Heart right ventricle (tissue), 16 donors: Measurements from ENCODE around the gene GAS6. TPM values are rescaled to one million over a fixed set of nuclear protein-coding genes. Genes with fewer than 3 reads are reported as not detected.
"Not testable (repeated sequence)": the region's sequence is repeated elsewhere in the genome, so short reads cannot be mapped to it uniquely, and the experiment has no call there.

Experiments
- ATAC-seq, 8 donors: fragments of 200-7000 bp; cut with Tn5 transposase; one replicate each; pipeline ENCODE4 v1.9.1; 2020; ENCODE audit warnings: mild to moderate bottlenecking in 8 of 8, moderate library complexity in 8 of 8, moderate number of reproducible peaks in 1 of 8
- DNase-seq, 2 donors: peaks; one replicate each; pipeline ENCODE4 v3.0.0-alpha.2; 2020
- H3K27ac ChIP-seq, 10 donors: fragments of 200-600 bp; sonication (generic) in 2 of 10; one replicate each; pipeline versions ENCODE4 v1.5.0 to v1.8.0; 2020 to 2022; ENCODE audit warnings: mild to moderate bottlenecking in 3 of 10
- H3K27me3 ChIP-seq, 7 donors: fragments of 200-600 bp; one replicate each; pipeline ENCODE4 v1.8.0; 2021 to 2022; ENCODE audit warnings: mild to moderate bottlenecking in 2 of 7
- H3K36me3 ChIP-seq, 9 donors: fragments of 200-600 bp; sonication (generic) in 1 of 9; one replicate each; pipeline versions ENCODE4 v1.5.0 to v1.8.0; 2020 to 2022; ENCODE audit warnings: mild to moderate bottlenecking in 2 of 9
- H3K4me1 ChIP-seq, 9 donors: fragments of 200-600 bp; sonication (generic) in 1 of 9; one replicate each; pipeline versions ENCODE4 v1.5.0 to v1.8.0; 2020 to 2022; ENCODE audit warnings: mild to moderate bottlenecking in 4 of 9
- H3K4me3 ChIP-seq, 10 donors: fragments of 200-600 bp; sonication (generic) in 2 of 10; one replicate each; pipeline versions ENCODE4 v1.5.0 to v1.8.0; 2020 to 2022; ENCODE audit warnings: mild to moderate bottlenecking in 7 of 10, moderate library complexity in 2 of 10
- H3K9me3 ChIP-seq, 11 donors: fragments of 200-600 bp in 10 of 11; sonication (generic) in 2 of 11; one replicate each; pipeline versions ENCODE4 v1.5.0 to v1.8.0; 2013 to 2022; ENCODE audit warnings: mild to moderate bottlenecking in 2 of 11, control low read depth in 1 of 11, moderate library complexity in 1 of 11
- WGBS, 2 donors: extraction: QIAGEN DNeasy Blood & Tissue Kit; methylation state at CpG; one replicate each; pipeline ENCODE4 v1.1.7; 2013; ENCODE audit warnings: inconsistent platforms in 1 of 2; 5-methylcytosine and 5-hydroxymethylcytosine counted together
- intact Hi-C, 10 donors: fragments of 100-400 bp; cut with DNase I; formaldehyde crosslinking; loops; one replicate each; pipeline versions ENCODE4 v1.11.1 to v1.14.2; 2022
- polyA plus RNA-seq, 2 donors: library from polyadenylated mRNA; stranded (reverse); fragments of 200-250 nt; gene quantifications; one replicate each; pipeline ENCODE4 v1.2.3, GENCODE V29; 2013
- total RNA-seq, 10 donors: library from RNA; stranded (reverse); fragmentation: NEBNext Ultra II Directional in 3 of 10; extraction: Animal tissue kit (Norgen Biotek cat#: 25700) in 3 of 10; gene quantifications; one replicate each; pipeline versions ENCODE4 v1.2.1 to v1.2.4, GENCODE V29; 2021 to 2023
- TF ChIP-seq, protein P1 (sequence below), 9 donors: fragments of 200-600 bp; sonication (generic) in 2 of 9; IDR thresholded peaks; one replicate each; pipeline versions ENCODE4 v1.5.0 to v1.8.0; 2021 to 2022; ENCODE audit warnings: antibody characterized with exemption in 9 of 9, mild to moderate bottlenecking in 5 of 9, moderate library complexity in 1 of 9
- donor health status: Arrhythmogenic right ventricular cardiomyopathy.
- donor health status: ischemic (EF 13 %, LVEDD 7.1; RV severe dilation, severe dysfunction).
- donor health status: healthy with polysubstance abuse.
- donor health status: DM: no; HTN: yes; CAD: no.
- donor health status: DM: no; HTN: no; CAD: no.
- donor health status: ischemic (EF 25% LVEDD 6.9; RV normal size, moderate dysfunction).
- donor health status: ischemic (EF 25% LVEDD 5.7; RV mildly dilated, moderate dysfunction).
- donor health status: healthy.
- donor health status: DM: yes; HTN: yes; CAD: no.
- donor health status: Ischemic cardiomyopathy.
- donor health status: ischemic (EF 35%, LVEDD 5.7; RV mildly dilated, moderate dysfunction).
- donor health status: nonischemic (EF 11% LVEDD 7.7; RV severe dilation, severe dysfunction).
- donor health status: DM: yes; HTN: yes; CAD: no.
- donor health status: PGD.
- donor health status: ischemic (EF 29% LVEDD 5.4; RV normal size, mild dysfunction).
- donor health status: nonischemic (EF 23%, LVEDD 6.1; RV moderate dilation, normal function).

Gene GAS6
- total and polyA plus RNA-seq, 12 donors, result 113 to 280 (median 174) TPM

DNA sequence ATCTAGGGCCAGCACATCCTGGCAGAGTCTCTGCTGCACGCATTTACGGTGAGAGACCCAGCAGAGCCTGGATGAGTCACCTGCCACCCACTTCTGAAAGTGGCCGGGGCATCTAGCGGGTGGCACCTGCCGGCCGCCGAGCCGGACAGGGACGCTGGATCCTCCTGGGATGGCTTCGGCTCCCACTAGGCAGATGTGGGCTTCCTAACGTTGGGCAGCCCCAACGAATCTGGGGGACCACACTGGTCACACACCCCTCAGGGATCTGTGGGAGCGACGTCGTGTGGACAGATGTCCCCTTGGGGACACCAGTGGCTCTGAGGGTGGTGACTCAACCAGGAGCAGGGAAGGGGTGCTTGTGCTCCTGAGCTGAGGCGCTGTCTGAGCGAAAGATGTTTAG is 72.7 kb downstream of the GAS6 start:
- H3K27me3 ChIP-seq, result peaks cover 0 to 2% (median 0%) of the 10 kb centered on the region in 7 donors
- H3K4me3 ChIP-seq, result no peak overlapping the region
- DNase-seq (no peak), ATAC-seq (no peak)
- H3K36me3 ChIP-seq, result peaks cover 0 to 17% (median 0%) of the 10 kb centered on the region in 9 donors
- WGBS, 2 donors, result 83 to 87% methylated on average over 17 of the region's 17 CpGs
- H3K27ac ChIP-seq, result no peak overlapping the region
- no peaks in the 10 kb centered on the region for H3K9me3 ChIP-seq
- intact Hi-C loops, result no loop called here
- TF ChIP-seq, protein P1, sequence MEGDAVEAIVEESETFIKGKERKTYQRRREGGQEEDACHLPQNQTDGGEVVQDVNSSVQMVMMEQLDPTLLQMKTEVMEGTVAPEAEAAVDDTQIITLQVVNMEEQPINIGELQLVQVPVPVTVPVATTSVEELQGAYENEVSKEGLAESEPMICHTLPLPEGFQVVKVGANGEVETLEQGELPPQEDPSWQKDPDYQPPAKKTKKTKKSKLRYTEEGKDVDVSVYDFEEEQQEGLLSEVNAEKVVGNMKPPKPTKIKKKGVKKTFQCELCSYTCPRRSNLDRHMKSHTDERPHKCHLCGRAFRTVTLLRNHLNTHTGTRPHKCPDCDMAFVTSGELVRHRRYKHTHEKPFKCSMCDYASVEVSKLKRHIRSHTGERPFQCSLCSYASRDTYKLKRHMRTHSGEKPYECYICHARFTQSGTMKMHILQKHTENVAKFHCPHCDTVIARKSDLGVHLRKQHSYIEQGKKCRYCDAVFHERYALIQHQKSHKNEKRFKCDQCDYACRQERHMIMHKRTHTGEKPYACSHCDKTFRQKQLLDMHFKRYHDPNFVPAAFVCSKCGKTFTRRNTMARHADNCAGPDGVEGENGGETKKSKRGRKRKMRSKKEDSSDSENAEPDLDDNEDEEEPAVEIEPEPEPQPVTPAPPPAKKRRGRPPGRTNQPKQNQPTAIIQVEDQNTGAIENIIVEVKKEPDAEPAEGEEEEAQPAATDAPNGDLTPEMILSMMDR (IDR thresholded peaks at IDR 0.05), result no peak
- H3K4me1 ChIP-seq, result no peaks in the 10 kb centered on the region

DNA sequence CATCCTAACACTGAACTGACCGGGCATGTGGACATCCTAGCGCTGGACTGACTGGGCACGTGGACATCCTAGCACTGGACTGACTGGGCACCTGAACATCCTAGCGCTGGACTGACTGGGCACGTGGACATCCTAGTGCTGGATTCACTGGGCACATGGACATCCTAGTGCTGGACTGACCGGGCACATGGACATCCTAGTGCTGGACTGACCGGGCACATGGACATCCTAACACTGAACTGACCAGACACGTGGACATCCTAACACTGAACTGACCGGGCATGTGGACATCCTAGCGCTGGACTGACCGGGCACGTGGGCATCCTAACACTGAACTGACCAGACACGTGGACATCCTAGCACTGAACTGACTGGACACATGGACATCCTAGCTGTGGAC is 73.9 kb downstream of the GAS6 start:
- intact Hi-C loops, DNase-seq, H3K27me3 ChIP-seq, H3K4me1 ChIP-seq, ATAC-seq, H3K27ac ChIP-seq, H3K4me3 ChIP-seq, H3K9me3 ChIP-seq: not testable (repeated sequence)
- peaks cover 0 to 14% (median 0%) of the 10 kb centered on the region in 9 donors for H3K36me3 ChIP-seq
- WGBS, 2 donors, result 93 to 94% methylated on average over 12 to 13 of the region's 13 CpGs

DNA sequence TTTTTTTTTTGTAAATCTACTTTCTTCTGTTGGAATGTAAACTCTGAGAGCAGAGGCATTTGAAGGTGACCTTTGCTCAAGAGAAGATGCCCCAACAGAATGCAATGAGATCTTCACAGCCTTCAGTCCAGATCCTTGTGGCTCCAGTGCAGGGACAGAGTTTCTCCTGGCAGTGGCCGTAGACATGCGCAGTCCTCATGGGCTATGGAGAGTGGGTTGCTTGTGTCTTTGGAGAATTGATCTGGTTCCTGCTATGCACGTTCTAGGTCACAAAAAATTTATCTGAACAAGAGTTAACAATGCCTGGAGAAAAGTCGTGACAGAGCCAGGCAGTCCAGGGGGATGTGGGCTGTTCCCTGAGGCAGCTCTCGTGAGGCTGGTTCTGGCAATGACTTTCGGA is 74.7 kb downstream of the GAS6 start:
- Histone ChIP-seq H3K27me3 (peaks cover 0 to 2% (median 0%) of the 10 kb centered on the region in 7 donors), H3K4me1 (peaks cover 0 to 4% (median 0%) of the 10 kb centered on the region in 9 donors), H3K36me3 (peaks cover 0 to 7% (median 0%) of the 10 kb centered on the region in 9 donors), H3K27ac (no peak overlapping the region), H3K4me3 (no peak overlapping the region), H3K9me3 (peaks cover 0 to 4% (median 0%) of the 10 kb centered on the region in 11 donors)
- no peak for ATAC-seq
- intact Hi-C loops, result no loop called here
- no peak for DNase-seq
- WGBS, 2 donors, result 68 to 72% methylated on average over 6 of the region's 6 CpGs
- TF ChIP-seq, protein P1 (IDR thresholded peaks at IDR 0.05), result no peak

DNA sequence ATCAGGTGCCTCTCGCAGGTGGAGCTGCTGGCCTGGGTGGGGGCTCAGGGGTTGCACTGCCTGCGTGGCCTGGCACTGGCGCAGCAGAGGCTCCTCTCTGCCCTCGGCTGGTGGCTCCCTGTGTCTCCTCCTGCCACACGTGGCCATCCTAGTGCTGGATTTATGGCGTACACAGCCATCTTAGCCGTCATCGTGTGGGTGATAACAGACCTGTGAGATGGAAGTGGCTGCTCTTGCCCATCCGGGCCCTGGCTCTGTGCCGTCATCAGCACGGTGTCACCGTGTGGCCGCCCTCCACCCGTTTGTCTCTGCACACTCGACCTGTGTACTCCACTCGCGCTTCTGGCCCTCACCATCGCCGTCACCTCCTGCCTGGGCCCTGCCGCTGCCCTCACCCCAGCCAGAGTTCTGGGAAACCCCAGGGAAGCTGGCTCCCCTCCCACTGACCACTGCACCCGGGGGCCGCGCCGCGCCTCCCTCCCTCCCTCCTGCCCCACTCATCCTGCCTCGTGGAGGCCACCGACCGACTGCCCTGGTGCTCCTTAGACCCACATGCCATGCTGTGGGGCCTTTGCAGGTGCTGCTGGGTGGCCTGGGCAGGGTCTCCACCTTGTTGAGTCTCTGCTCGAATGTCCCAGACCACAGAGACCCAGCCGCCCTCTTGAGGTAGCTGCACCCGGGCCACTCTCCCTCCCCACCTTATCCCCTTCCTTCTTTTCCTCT is 75.3 kb downstream of the GAS6 start:
- 83 to 91% methylated on average over 29 to 31 of the region's 31 CpGs for WGBS, 2 donors
- Histone ChIP-seq H3K4me1 (peaks cover 0 to 4% (median 0%) of the 10 kb centered on the region in 9 donors), H3K4me3 (no peak overlapping the region), H3K27me3 (peaks cover 0 to 2% (median 0%) of the 10 kb centered on the region in 7 donors), H3K27ac (no peak overlapping the region), H3K36me3 (peaks cover 0 to 5% (median 0%) of the 10 kb centered on the region in 9 donors), H3K9me3 (peaks cover 0 to 4% (median 0%) of the 10 kb centered on the region in 11 donors)
- peak in 1 of 8 donors; percentile 28 for ATAC-seq
- no peak for DNase-seq
- intact Hi-C loops, result no loop called here
- TF ChIP-seq, protein P1 (IDR thresholded peaks at IDR 0.05), result no peak

DNA sequence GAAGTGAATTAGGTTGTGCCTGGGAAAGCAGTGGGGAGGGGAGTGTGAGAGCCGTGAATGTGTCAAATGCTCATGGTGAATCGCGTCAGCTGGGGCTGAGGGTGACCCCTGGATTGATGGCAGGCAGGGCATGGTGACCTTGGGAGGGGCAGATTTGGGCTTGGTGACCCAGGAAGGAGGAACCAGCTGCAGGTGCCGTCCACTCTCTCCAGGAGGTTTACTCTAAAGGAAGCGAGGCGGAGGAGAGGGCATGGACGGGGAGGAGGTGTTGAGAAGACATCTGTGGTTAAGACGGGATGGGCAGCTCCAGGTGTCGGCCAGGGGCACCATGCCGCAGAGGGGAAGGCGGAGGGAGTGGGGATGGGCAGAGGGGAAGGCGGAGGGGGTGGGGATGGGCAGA is 76.2 kb downstream of the GAS6 start:
- H3K4me3 ChIP-seq, result no peak overlapping the region
- DNase-seq (no peak), ATAC-seq (no peak)
- WGBS, 2 donors, result 72 to 82% methylated on average over 12 of the region's 12 CpGs
- TF ChIP-seq, protein P1 (IDR thresholded peaks at IDR 0.05), result no peak
- no peak overlapping the region for H3K27ac ChIP-seq
- peaks cover 0 to 2% (median 0%) of the 10 kb centered on the region in 7 donors for H3K27me3 ChIP-seq
- H3K9me3 ChIP-seq, result peaks cover 0 to 4% (median 0%) of the 10 kb centered on the region in 11 donors
- peaks cover 0 to 4% (median 0%) of the 10 kb centered on the region in 9 donors for H3K4me1 ChIP-seq
- intact Hi-C loops, result no loop called here
- H3K36me3 ChIP-seq, result no peaks in the 10 kb centered on the region
